Suprapubic skin (tissue), 3 donors: ENCODE results near the gene ICAM2.

Experiments used
- POLR2AphosphoS5 ChIP-seq, 3 donors: sonication (generic); formaldehyde crosslinking; IDR thresholded peaks; one replicate each; pipeline ENCODE4 v1.6.1; 2017; ENCODE audit warnings: antibody characterized with exemption in 3 of 3
- TF ChIP-seq, protein P1 (sequence below), 2 donors: fragments of 200-600 bp in 1 of 2; fragments of 450-650 bp in 1 of 2; sonication (generic) in 1 of 2; IDR thresholded peaks; one replicate each; pipeline ENCODE4 v1.5.1; 2016 to 2019; ENCODE audit warnings: antibody characterized with exemption in 2 of 2, mild to moderate bottlenecking in 1 of 2, moderate library complexity in 1 of 2

DNA sequence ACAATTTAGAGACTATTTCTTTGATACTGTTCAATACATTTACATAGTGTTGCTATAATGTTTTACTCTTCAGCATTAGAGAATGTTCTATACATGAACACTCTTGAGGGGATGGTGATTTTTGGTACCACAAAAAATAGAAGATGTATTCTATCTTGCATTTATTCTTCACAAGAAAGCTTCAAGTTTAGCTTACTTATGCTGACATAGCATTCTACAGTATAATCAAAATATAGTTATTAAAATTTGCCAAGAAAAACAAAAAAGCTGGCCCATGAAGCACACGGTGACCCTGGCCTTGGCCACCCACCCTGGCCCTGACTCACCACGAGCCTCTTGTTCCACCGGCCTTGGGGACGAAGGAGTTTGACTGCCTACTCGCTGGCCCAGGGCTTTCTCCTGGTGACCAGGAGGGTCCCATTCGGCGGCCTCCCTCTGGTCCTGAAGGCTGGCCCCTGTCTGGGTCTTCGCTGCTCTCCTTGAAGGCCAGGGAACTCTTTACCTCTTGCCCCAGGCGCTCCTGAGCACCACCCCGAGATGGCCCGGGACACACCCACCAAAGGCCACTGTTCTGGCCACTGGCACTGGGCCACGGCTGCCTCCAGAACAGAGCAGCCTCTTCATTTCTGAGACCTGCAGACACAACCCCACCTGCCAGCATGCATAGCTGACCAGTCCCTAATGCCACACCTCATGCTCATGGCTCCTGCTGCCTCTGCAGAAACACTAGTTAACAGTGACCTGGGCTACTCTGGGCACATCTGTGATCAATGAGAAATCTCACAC is 22.5 kb upstream of the ICAM2 start:
- TF ChIP-seq, protein P1, sequence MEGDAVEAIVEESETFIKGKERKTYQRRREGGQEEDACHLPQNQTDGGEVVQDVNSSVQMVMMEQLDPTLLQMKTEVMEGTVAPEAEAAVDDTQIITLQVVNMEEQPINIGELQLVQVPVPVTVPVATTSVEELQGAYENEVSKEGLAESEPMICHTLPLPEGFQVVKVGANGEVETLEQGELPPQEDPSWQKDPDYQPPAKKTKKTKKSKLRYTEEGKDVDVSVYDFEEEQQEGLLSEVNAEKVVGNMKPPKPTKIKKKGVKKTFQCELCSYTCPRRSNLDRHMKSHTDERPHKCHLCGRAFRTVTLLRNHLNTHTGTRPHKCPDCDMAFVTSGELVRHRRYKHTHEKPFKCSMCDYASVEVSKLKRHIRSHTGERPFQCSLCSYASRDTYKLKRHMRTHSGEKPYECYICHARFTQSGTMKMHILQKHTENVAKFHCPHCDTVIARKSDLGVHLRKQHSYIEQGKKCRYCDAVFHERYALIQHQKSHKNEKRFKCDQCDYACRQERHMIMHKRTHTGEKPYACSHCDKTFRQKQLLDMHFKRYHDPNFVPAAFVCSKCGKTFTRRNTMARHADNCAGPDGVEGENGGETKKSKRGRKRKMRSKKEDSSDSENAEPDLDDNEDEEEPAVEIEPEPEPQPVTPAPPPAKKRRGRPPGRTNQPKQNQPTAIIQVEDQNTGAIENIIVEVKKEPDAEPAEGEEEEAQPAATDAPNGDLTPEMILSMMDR (IDR thresholded peaks at IDR 0.05) = no peak
- TF ChIP-seq POLR2AphosphoS5 (IDR thresholded peaks at IDR 0.05) = no peak
